GM19438 (cell line): ENCODE data around the gene TIMP2.
"Not testable (repeated sequence)": the region's sequence is repeated elsewhere in the genome, so short reads cannot be mapped to it uniquely, and the experiment has no call there.

ENCODE experiments used
- ATAC-seq: cut with Tn5 transposase; IDR thresholded peaks from one replicate; pipeline ENCODE4 v1.9.1; 2021; ENCODE audit warnings: low read depth; ENCODE audit not compliant: unreplicated experiment

Gene TIMP2

GRCh38 chr17:78910497-78911284 is 14.5 kb downstream of the TIMP2 start:
- ATAC-seq = no peak

GRCh38 chr17:78908426-78908825 is 16.8 kb downstream of the TIMP2 start:
- no peak for ATAC-seq

- no peak for ATAC-seq
These were observed 19.6 kb downstream of the TIMP2 start for GRCh38 chr17:78905541-78905940.

GRCh38 chr17:78905116-78905515 is 20.1 kb downstream of the TIMP2 start:
- ATAC-seq = no peak

- ATAC-seq = no peak
These were observed 20.8 kb downstream of the TIMP2 start for GRCh38 chr17:78904371-78904770.

GRCh38 chr17:78903101-78903779 is 21.9 kb downstream of the TIMP2 start, which contains the start of gene CEP295NL:
CEP295NL (minus strand) TSS chr17:78903201; CDS start chr17:78901828, 1,373 bp downstream.
- no peak for ATAC-seq

GRCh38 chr17:78902231-78902630 is 23.0 kb downstream of the TIMP2 start:
- ATAC-seq = not testable (repeated sequence)

GRCh38 chr17:78901806-78902205 is 23.4 kb downstream of the TIMP2 start:
- ATAC-seq = no peak

GRCh38 chr17:78900816-78901215 is 24.4 kb downstream of the TIMP2 start:
- no peak for ATAC-seq

GRCh38 chr17:78899361-78900260 is 25.6 kb downstream of the TIMP2 start:
- no peak for ATAC-seq

- ATAC-seq = no peak
These were observed 26.2 kb downstream of the TIMP2 start for GRCh38 chr17:78898947-78899346.

GRCh38 chr17:78898075-78898836 is 26.9 kb downstream of the TIMP2 start:
- no peak for ATAC-seq

GRCh38 chr17:78897664-78898047 is 27.5 kb downstream of the TIMP2 start:
- ATAC-seq = no peak

- no peak for ATAC-seq
These were observed 28.1 kb downstream of the TIMP2 start for GRCh38 chr17:78896834-78897663.

- no peak for ATAC-seq
These were observed 28.9 kb downstream of the TIMP2 start for GRCh38 chr17:78896091-78896833.

- ATAC-seq = no peak
These were observed 29.9 kb downstream of the TIMP2 start for GRCh38 chr17:78895322-78895721.

GRCh38 chr17:78893684-78894083 is 31.5 kb downstream of the TIMP2 start:
- no peak for ATAC-seq

- no peak for ATAC-seq
These were observed 32.2 kb downstream of the TIMP2 start for GRCh38 chr17:78892936-78893379.

- ATAC-seq = no peak
These were observed 32.7 kb downstream of the TIMP2 start for GRCh38 chr17:78892520-78892919.
